ENCODE measurements around the gene MSX1.

Gene MSX1

GRCh38 chr4:4858527-4859324 is 739 bp upstream of the MSX1 start:
- no peak for DNase-seq

- DNase-seq: no peak
Observed at GRCh38 chr4:4859799-4860599, 534 bp downstream of the MSX1 start.

DNA sequence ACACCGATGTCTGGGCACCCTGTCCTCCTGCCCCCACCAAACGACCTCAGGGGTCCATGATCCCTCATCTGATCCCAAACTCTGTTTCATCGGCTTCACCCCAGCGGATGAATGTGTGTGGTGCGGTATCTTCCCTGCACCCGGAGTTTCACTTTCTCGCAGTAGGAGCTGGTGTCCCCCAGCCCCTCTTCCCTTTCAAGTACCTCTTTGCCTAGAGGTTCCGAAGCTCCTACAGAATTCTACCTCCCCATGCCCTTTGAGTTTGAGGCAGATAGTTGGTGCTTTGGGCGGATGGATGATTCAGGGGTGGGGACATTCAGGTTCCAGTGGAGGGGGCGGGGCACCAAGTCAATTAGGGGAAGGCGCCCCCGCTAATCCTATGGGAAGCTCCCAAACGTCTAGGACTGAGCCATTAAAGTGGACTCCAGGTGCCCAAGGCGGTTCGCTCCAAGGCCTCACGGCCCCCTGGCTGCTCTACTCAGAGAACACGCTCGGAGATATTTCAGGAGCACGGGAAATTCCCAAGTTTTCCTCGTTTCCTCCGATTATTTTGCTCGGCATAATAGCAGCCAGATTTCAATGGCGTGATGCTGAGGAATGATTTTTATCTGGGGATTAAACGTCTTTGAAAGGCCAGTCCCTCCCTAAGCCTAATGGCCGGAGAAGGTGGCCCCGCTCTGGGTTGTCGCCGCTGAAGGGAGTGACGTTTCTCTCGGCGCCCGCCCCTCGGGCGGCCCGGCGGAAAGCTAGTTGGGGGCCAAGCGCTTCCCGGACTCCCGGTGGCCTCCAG is 1.3 kb downstream of the MSX1 start:
- DNase-seq: no peak

DNA sequence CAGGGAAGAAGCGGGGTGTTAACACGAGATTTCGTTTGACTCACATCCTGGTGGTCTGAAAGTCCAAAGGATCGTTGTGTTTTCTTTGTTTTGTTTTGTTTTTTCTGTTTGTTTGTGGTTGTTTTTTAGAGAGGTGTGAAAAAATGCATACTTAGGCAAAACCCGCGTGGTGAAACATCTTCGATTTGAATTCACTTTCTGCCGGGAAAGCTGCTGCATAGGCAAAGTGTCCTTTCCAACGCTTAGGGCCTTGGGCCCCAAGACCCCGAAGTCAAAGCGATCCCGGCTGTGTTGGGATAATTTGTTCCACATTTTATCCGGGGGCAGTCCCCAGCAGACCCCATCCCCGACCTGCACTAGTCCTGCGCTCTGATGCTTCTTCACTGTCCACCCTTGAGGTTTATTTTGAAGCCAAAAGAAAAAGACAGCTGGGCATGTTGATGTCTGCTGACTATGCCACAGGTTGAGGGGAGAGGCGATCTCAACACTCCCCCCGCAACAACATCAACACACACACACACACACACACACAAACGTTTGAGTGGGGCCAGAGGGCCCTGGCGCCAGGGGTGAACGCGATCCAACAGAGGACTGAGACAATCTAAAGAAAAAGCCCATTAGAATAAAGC is 2.0 kb downstream of the MSX1 start:
- no peak for DNase-seq

DNA sequence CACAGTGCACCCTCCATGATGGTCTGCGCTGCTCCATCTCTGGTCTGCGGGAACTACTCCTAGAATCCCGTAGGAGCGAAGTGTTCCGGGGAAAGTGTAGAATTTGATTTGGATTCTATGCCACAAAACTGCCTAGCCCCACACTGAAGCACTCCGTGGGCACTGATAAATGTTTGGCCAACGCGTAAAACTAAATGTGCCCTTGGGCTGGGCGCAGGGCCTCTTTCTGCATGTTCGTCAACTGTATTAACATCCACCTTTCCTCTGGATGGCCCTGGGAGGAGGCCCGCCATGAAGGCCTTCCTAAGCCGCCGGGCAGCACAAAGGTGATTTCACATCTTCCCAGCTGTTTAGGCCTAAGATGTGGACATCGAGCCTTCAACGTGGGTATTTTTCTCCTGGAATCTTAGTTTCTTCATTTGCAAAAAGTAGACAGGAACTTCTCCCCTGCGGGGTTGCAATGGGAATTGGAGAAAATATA is 2.6 kb downstream of the MSX1 start:
- no peak for DNase-seq

DNA sequence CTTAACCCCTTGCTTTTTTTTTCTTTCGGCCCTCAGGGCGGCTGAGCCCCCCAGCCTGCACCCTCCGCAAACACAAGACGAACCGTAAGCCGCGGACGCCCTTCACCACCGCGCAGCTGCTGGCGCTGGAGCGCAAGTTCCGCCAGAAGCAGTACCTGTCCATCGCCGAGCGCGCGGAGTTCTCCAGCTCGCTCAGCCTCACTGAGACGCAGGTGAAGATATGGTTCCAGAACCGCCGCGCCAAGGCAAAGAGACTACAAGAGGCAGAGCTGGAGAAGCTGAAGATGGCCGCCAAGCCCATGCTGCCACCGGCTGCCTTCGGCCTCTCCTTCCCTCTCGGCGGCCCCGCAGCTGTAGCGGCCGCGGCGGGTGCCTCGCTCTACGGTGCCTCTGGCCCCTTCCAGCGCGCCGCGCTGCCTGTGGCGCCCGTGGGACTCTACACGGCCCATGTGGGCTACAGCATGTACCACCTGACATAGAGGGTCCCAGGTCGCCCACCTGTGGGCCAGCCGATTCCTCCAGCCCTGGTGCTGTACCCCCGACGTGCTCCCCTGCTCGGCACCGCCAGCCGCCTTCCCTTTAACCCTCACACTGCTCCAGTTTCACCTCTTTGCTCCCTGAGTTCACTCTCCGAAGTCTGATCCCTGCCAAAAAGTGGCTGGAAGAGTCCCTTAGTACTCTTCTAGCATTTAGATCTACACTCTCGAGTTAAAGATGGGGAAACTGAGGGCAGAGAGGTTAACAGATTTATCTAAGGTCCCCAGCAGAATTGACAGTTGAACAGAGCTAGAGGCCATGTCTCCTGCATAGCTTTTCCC is 3.4 kb downstream of the MSX1 start:
- DNase-seq: no peak

DNA sequence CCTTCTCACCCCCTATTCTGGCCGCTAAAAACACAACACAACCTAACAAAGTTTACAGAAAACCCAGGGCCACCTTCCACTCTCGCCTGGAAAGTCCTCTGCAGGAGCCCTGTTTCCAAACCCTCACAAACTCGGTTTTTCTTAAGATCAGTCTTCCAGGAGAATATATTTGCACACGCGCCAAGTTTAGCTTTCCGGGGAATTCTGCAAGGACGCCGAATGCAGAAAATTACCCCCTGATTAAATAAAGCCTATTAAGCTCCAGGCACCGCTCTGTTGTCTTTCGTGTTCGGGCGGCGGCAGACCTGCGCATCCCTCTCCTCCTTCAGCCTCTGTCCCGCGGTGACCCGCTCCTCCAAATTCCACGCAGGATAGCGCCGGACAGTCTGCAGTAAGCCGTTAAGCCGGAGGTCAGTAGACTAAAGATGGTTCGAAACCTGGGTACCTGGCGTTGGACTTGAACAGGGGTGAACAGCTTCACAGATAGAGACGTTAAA is 5.0 kb downstream of the MSX1 start:
- no peak for DNase-seq

DNA sequence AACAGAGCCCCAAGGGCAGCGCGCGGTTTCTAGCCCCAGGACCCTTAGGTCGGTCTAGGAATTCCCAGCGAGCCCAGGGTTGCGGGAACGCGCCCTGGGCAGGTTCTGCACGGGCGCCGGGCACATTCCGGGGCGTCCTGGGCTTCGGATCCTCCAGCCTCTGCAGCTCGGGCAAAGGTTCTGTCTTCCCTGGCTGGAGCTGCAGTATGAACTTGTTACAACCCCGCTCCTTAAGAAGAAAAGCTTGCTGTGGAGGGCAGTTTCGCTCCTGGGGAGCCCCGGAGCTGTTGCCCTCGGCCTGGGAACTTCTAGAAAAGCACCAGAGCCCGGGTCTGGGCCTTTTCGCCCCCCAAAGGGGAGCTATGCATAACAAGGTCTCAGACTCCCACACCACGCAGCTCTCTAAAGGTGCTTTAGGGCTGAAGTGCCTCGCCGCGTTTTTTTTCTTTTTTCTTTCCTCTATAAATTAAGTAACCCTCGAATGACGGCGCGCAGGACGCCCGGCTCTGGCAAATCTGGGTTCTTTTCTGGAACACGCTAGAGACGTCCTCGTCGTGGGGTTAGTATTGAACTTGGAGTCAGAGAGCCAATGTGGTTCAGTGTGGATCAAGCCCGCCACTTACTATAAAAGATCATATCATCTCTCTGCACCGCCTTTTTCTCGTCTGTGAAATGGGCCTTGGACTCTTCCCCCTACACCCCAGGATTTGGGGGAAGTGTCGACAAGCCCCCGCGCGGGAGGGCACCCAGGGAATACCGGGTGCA is 5.7 kb downstream of the MSX1 start:
- DNase-seq: no peak

- no peak for DNase-seq
Observed at GRCh38 chr4:4865705-4866123, 6.2 kb downstream of the MSX1 start.

- no peak for DNase-seq
Observed at GRCh38 chr4:4866124-4866865, 6.8 kb downstream of the MSX1 start.

DNA sequence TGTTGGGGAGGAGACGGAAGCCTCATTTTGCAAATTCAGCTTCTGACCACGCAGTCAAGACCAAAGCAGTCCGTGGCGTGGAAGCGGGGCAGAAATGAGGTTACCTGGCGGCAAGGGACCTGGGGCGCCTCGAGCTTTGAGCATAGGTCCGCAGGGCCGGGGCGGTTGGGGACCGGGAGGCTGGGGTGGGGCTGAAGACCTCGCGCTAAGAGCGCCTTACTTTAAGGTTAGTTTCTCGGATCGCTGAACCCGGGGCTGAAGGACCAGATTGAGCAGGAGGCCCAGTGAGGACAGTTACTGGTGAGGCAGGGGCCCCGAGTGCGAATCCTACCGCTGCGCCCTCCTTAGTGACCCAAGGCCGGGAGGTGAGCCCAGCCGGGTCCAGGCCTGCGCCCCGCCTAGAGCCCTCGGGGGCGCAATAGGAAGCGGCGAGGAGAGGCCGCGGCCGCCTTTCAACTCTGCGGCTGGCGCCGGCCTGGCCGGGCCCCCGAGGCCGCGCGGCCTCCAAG is 7.5 kb downstream of the MSX1 start:
- DNase-seq: no peak

DNA sequence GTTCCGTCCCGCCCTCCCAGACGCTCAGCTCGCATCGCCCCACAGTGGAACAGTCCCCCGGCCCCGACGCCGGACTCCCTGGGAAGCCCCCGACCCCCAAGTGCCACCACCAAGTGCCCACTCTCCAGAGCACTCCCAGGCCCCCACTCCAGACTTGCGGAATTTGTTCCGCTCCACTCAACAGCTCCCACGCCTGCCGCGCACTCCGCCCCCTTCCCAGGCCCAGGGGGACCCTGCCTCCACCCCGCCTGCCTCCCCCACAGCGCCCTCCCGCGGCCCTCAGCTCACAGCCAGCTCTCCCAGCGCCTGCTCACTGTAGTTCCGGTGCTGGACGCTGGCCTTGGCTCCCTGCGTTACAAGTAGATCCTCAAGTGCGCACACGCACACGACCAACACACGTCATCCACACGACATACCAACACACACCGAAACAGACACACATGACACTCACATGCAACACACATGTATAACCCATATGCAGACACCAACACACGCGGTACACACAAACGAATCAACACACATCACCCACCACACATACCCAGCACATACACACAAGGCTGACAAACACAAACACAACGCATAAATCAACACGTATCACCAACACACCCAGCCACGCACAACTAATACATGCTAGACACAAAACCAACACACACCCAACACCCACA is 8.0 kb downstream of the MSX1 start:
- DNase-seq: no peak

- DNase-seq: no peak
Observed at GRCh38 chr4:4868040-4868757, 8.7 kb downstream of the MSX1 start.

DNA sequence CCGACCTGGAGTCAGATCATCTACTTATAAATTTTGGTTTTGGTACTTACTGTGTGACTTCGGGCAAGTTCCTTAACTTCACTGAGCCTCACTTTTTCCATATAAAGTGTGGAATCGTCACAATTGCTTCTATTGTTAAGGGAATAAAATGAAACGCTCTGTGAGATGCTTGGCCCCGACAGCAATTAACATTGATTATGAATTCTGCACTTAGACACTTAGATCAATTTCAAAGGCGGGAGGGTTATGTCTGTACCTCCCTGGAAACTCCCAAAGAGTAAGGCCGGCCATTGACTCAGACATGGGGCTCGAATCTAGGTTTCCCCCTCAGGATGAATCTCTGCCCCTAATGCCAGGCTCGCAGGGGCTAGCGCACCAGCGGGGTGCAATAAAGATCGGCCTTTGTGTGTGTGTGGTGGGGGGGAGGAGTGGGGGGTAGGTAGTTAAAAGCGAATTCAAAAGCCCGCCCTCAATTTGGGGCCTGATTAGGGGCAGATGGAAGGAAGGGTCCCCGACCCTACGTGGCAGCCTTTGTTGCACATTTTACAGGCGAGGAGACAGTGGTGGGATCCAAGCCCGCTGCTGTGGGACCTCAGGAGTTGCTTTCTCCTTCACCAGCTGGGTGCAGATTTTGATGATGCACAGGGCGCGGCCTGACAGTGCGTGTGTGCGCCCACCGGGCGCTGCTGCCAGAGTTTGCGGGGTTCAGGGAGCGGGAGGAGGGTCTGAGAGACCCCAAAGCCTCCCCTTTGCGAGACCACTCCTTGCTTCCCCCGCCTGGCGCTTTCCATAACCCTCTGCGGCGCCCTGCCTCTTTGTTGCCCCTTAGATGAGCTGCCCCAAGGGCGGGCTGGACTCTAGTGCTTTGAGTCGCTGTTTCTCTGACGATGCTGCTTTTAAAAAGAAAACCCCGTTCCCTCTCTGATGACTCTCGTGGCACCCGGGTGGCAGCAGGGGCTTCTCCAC is 9.6 kb downstream of the MSX1 start:
- DNase-seq: no peak

DNA sequence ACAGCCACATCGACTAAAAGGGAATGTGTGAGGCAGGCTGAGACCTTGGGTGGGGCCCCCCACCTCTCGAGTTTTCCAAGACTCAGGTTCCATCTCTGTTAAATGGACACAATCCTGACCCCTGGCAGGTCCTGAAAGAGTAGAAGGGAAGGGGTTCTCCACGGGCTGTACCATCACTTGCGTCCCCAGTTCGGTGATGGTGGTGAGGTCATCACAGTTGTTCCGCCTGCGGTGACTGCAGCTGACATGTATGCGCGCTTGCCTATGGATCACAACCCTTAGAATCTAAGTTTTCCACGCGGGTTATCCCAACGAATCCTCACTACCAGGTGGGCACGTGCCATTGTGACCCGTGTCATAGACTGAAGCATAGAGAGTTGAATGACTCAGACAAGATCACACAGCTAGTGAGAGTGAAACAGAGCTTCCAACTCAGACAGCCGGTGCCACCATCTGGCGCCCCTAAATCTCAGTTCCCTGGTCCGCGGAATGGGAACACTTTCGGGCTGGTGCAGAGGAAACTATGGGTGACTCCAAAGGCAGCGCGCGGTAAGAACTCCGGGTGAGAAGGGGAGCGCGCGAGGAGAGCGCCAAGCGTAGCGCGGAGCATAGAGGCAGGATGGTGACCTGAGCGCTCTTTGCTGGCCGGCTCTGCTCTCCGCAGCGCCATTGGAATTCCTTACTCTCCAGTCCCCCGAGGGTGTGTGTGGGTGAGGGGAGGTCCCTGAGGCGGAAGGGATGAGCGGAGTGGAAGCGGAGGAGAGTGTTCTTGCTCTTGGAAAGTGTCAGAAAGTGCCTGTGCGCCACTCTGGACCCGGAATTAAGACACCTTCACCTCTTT is 10.5 kb downstream of the MSX1 start:
- no peak for DNase-seq

- DNase-seq: no peak
Observed at GRCh38 chr4:4870576-4871241, 11.2 kb downstream of the MSX1 start.

Data from activated effector memory CD4-positive, alpha-beta T cell treated with Interleukin-2 at 50 U/mL for 16 hours (primary cell).